Activated gamma-delta T cell treated with anti-CD3 and anti-CD28 coated beads, Interleukin-2, amount 50 U/mL, for 16 hours (primary cell): ENCODE results near the gene IL25.
A peak's percentile ranks its signal among the peaks of the same experiment; 100 is the strongest.
"Not testable (repeated sequence)": the region's sequence is repeated elsewhere in the genome, so short reads cannot be mapped to it uniquely, and the experiment has no call there.

Source experiments
- DNase-seq: peaks from one replicate; pipeline ENCODE4 v3.0.0-alpha.2; 2020; ENCODE audit warnings: low read depth

IL25 gene

DNA sequence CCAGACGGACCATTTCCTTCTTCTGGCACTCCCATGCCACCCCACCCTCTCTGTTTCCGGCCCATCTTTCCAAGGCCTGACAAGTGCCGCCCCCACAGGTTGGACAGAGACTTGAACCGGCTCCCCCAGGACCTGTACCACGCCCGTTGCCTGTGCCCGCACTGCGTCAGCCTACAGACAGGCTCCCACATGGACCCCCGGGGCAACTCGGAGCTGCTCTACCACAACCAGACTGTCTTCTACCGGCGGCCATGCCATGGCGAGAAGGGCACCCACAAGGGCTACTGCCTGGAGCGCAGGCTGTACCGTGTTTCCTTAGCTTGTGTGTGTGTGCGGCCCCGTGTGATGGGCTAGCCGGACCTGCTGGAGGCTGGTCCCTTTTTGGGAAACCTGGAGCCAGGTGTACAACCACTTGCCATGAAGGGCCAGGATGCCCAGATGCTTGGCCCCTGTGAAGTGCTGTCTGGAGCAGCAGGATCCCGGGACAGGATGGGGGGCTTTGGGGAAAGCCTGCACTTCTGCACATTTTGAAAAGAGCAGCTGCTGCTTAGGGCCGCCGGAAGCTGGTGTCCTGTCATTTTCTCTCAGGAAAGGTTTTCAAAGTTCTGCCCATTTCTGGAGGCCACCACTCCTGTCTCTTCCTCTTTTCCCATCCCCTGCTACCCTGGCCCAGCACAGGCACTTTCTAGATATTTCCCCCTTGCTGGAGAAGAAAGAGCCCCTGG is 3.1 kb downstream of the IL25 start:
- no peak for DNase-seq

DNA sequence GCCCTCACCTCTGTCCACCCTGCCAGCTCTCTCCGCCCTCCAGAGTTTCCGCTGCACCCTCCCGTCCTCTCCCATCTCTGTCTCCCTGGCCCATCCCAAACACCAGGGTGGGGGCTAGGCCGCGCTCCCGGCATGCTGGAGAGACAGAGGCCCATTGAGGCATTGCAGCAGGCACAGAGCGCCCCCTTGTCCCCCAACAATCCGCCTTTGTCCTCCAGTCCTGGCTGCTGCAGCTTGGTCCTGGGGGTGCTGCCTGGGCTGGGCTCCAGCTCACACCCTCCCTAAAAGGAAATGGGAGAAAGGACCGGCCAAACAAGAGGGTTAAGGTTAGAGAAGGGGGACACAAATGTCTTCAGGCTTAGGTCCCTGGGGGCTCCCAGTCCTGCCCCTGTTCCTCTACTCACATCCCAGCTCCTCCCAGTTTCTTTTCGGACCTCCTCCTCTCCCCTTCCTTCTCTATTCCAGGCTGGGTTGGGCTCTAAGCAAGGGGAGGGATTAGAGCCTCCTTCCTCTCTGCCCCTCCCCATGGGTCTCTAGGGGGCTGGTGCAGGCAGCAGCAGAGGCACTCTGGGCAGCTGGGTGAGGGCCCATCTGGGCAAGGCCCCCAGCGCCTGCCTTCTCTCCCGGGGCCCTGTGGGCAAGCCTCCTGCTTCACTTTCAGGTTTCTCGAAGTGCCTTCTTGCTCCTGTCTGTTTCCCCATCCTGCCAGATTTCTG is 4.0 kb downstream of the IL25 start, which contains the start of gene CMTM5:
Gene CMTM5, plus strand, starts transcription at position 565 of the 716 bp plus-strand sequence. CDS start 206 bp downstream, outside the sequence.
- no peak for DNase-seq

DNA sequence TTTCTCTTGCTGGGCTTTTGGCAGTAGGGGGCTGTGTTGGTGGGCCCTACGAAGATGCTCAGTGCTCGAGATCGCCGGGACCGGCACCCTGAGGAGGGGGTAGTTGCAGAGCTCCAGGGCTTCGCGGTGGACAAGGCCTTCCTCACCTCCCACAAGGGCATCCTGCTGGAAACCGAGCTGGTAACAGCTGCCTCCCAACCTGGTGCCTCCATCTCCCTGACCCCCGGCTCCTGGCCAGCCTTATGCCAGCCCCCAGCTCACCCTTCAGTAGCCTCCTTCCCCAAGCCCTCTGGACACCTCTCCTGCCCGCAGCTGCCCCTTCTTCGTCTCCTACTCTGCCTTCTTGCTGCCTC is 4.6 kb downstream of the IL25 start:
- DNase-seq = no peak

DNA sequence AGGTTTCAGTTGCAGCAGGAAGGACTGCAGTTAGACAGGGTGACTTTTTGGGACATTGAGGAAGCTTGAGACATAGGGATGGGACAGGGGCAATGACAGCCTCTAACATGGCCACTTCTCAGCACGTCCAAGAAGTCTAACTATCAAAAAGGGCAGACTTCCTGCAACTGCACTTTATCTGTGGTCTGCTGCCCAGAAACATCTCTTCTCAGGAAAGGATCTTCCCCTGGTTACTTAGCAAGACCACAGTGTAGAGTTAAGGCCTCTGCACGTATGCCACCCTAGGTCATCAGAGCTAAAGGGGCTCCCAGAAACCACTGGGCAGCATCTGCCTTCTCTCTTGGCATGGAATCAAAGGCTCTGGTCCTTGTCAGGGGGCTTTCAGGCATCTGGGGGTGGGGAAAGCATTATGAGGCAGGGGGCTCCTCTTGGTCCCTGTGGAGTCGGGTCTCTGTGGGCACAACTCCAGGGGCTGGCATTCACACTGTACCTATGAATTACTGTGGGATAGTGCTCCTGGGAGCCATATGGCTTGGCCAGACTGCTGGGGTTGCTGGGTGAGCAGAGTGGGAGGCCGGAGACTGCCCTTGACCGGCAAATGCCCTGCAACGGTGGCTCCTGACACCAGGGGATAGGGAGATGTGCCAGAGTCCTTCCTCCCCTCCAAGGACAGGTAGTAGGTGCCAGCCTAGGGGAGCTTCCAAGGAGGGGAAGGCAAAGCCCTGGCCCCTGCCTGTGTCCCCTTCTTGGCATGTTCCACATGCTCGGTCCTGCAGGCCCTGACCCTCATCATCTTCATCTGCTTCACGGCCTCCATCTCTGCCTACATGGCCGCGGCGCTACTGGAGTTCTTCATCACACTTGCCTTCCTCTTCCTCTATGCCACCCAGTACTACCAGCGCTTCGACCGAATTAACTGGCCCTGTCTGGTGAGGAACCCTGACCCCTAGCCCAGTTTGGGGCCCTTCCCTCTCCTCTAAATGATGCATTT is 5.3 kb downstream of the IL25 start:
- DNase-seq = no peak

DNA sequence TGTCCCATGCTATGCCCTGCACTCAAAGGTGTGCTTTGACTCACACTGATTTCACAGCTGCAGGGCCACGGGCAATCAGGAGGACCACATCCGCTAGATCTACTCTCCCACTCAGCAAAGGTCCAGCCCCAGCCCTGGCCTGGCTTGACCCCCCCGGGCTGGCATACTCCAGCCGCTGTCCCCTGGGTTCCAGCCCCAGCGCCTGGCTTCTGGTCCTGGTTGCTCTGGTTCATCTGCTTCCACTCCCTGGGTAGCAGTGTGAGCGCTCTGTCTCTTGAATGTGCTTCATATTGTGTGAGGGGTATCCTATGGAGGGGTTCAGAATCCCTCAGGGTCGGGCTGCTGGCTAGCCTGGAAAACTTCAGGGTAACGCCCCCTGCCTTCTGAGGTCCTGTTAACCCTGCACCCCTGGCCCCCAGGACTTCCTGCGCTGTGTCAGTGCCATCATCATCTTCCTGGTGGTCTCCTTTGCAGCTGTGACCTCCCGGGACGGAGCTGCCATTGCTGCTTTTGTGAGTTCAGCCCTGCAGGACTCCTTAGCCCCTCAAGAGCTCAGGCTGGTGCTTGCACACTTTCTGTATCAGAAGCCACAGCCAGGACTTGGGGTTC is 6.1 kb downstream of the IL25 start:
- DNase-seq = no peak

DNA sequence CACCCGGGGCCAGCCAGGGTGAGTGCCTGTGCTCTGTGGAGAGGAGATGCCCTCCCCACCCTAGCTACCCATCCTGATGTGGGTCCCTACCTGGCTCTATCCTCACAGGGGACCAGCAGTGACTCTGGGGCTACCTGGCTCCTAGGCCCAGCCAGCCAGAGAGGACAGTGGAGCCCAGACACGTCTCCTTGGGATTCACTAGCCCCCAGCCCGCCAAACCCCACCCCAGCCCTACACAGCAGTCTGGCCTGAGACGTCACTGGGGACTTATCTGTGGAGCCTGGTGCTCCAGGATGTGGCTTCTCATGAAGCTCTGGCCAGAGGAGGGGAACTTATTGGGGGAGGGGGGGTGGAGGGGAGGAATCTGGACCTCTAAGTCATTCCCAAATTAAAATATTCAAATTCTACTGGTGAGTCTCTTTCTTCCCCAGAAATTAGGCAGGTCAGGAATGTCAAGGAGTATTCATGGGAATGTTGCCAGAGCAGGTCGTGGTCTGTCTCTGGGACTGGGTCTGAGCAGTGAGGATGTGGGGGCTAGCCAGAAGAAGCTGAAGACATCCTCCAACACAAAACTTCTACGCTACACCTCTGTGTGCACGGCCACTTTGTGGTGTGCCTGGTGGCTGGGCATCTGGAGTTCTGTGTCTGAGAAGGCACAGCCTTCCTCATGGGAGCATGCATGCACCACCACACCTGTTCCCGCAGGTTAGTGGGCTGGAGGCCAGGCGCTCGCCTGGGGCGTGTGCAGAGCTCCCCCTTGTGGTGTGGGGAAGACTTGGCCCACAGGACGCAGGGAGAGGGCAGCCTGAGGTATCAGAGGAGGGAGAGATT is 7.0 kb downstream of the IL25 start:
- DNase-seq = peak; percentile 46

DNA sequence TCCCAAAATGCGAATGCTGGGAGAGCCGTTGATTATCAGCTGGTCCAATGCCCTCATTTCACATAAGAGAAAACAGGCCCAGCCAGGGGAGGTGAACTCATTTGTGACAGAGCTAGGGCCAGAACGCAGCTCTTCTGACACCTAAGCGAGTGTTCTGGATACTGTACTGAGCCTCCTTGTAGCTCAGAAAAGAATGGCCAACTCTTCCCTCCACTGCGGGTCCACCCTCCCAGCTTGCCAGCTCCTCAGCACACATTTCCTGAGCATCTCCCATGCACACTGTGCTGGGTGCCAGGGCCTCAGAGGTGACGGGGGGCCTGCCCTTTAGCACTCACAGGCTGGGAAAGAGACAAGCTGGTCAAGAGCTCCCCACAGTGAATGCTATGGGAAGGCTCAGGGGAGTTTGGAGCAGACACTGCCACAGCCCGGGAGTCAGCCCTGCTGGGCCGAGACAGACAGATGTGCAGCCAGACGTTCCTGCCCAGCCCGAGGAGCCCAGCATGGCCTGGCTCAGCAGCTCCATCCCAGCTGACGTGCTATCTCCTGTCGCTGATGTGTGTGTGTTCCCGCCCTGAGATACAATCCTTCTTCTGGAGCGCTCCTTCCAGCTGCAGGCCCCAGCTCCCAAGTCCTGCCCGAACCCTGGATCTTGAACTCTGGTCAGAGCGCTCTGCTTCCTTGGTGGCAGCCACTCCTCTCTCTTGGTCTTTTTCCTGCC is 7.7 kb downstream of the IL25 start:
- no peak for DNase-seq

DNA sequence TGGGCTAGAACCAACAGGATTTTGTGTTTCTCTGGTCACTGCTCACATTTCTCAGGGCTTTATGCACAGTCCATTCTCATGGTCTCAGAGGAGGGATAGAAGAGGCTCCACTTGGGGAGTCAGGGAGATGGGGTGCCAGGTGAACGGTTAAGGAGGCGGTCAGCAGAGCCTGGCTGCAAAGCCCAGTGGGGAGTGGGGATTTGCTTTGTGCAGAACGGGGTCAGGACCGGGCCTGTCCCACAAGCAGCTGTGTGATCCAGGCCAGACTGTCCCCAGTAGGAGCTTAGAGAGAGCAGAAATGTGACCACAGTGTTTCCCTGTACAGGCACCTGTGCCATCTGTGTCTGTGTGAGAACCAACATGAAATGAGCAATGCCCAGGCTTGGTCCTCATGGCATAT is 8.4 kb downstream of the IL25 start:
- DNase-seq = no peak

DNA sequence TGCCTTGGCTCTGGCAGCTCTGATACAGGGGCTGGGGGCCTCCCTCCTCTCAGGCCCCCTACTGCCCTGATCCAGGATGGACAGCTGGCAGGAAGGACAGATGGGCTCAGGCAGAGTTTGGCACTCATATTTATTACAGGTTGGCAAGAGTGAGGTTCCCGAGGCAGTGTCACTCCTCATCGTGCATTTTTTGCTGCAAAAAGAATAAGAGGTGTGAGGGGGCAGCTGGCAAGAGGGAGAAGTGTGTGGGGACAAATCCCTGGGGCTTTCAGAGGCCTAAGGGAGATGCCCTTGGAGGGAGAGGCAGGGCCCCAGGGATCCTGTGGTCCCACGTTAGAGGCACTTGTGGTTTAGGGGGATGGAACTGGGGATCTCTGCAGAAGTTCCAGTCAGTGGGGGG is 9.3 kb downstream of the IL25 start:
- DNase-seq = no peak

DNA sequence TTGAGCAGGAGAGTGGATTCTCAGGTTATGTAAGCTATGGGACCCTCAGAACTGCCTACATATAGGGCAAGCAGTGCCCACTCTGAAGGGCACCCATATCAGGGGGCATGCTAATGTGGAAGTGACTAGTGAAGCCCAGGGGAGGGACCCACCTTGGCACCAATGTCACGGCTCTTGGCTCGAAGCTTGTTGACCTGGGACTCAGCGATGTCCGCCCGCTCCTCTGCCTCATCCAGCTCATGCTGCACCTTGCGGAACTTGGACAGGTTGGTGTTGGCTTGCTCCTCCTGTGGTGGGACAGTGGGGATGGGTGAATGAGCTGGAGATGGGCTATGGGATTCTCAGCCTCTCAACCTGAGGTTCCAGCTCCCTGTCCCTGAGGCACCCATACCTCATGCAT is 9.7 kb downstream of the IL25 start:
- DNase-seq = no peak

DNA sequence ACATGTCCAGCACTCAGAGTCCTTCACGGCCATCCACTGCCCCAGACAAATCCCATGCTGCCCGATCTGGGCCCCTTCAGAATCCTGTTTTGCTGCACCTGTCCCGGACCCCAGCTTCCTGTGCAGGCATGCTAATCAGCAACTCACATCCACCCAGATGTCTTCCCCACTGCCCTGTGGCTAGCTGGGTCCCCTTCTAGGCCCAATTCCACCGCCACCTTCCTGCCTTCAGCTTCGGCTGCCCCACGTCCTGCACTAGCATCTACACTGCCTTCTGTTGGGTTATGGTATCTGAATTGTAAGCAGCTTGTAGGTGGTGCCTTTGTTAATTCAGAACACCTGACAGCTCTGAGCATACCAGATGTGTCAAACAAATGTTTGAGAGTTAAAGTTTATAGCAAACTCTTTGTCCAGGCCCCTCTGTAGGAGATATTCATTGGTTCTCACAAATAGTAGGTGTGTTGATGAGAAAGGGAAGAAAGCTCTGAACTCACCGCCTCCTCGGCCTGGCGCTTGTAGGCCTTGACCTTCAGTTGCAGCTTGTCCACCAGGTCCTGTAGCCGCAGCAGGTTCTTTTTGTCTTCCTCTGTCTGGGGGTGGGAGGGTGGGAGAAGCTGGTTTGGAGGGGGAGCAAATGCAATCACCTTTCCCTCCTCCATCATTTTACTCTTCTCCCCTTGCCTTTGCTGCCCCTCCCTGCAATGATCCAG is 10.3 kb downstream of the IL25 start:
- DNase-seq = no peak

DNA sequence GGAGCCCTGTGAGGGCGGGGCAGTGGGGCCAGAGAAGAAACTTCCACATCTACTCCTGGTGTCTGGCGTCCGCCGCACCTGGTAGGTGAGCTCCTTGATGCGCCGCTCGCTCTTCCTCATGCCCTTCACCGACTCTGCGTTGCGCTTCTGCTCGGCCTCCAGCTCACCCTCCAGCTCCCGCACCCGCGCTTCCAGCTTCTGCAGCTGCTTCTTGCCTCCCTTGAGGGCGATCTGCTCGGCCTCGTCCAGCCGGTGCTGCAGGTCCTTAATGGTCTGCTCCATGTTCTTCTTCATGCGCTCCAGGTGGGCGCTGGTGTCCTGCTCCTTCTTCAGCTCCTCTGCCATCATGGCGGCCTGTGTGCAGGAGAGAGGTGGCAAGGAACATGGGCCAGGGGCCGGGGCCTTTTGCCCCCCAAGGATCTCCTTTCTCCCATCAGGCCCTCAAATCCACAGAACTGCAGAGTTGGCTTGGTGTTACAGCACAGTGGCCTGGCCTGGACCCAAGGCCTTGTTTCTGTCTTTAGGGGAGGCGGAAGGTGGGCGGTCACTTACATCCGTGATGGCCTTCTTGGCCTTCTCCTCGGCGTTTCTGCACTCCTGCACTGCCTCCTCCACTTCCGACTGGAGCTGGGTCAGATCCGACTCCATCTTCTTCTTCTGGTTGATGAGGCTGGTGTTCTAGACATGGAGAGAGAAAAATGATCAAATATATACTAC is 11.9 kb downstream of the IL25 start:
- no peak for DNase-seq

DNA sequence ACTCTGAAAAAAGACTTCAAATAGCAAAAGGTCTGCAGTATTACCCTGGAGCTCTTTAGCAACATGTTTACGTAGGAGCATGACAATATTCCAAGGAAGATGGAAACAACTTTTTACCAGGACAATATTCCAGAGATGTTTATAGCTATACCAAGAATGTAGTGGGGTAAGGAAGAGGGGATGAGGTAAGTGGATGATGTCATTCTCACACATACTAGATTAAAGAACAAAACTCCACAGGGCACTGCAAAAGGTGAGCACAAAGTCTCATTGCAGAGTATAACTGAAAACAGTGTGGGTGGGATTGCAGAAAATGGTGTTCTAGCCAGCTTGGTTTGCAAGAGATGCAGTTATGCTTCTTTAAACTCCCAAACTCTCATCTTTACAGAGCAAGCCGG is 12.6 kb downstream of the IL25 start:
- DNase-seq = no peak

DNA sequence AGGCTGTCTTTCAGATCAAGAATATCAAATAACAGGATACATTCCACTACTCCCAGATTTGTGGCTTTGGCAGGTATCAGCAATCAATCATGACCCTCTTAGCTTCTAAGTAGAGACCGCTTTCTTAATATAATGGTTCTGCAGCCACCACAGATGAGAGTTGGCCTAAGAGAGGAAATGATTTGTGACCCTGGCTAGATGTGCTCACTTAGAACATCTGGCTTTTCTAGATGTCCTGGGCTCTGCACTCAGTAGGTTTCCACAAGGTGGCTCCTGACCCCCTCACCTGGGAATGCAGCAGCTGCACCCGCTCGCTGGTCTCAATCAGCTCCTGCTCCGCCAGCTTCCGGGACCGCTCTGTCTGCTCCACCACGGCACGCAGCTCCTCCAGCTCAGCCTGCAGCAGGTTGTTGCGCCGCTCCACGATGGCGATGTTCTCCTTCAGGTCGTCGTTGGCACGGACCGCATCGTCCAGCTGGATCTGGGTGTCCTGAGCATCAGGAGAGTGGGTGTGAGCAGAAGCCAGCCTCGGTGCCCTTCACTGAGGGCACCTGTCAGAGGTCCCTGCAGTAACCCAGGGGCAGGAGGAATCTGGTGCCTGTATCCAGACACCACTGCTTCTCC is 13.1 kb downstream of the IL25 start:
- no peak for DNase-seq

DNA sequence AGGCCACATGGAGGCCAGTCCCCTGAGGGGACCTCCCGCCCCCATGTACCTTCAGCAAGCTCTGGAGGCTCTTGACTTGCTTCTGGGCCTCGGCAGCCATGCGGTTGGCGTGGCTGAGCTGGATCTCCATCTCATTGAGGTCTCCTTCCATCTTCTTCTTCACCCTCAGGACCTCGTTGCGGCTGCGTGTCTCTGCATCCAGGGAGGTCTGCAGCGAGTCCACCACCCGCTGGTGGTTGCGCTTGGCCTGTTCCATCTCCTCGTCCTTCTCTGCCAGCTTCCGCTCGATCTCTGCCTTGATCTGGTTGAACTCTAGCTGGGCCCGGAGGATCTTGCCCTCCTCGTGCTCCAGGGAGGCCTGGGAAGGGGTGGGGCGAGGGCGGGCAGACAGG is 13.7 kb downstream of the IL25 start:
- not testable (repeated sequence) for DNase-seq

DNA sequence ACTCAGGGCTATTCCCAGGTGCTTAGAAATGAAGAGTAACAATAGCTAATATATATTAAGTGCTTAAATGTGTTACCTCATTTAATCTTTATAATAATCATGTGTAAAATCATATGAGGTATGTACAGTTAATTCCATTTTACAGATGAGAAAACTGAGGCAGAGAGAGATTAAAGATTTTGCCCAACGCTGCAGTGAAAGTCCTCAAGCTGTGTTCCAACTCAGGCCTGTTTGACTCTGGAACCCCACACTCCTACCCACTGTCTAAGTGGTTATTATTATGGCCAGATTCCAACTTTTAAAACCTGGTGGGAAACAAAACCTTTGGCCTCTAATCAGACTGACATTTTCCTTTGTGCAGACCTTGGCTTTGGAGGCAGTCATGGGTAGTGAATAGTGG is 14.4 kb downstream of the IL25 start:
- no peak for DNase-seq

DNA sequence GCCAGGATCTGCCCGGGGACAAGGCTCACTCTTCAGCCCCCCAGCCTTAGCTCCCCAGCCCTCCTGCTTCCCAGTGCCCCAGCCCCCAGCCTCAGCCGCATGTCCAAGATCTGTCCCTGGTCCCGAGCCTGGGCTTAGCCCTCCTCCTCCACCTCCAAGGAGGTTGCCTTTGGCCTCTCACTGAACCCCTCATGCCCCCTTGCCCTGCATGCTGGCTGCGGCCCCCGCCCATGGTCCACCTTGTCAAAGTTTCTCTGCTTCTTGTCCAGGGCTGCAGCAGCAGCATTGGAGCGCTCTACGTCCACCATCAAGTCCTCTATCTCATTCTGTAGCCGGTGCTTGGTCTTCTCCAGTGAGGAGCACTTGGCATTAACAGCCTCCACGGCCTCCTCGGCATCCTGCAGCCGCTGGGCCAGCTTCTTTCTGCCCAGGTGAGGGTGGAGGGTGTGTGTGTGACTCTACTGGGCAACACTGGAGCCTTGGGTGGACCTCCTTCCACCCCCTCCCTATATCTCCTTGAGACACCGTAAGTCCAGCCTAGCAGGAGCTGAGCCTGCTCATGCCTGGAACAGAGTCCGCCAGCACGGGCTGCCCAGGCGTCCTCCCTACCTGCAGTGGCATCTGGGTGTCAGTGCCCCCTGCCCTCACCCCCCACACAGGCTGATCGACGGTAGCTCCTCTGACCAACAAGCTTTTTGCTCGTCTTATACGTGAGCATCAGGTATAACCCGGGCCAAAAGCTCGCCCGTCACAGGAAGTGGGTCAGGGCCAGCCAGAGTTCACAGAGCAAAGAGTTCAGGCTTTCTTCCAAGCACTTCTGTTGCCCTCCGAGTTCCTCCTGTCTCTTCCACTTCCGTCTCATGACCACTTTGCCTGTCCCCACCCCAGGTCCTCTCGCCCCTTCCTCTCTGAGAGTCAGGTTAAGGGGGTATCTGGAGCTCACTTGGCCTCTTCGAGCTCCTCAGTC is 15.6 kb downstream of the IL25 start:
- no peak for DNase-seq

DNA sequence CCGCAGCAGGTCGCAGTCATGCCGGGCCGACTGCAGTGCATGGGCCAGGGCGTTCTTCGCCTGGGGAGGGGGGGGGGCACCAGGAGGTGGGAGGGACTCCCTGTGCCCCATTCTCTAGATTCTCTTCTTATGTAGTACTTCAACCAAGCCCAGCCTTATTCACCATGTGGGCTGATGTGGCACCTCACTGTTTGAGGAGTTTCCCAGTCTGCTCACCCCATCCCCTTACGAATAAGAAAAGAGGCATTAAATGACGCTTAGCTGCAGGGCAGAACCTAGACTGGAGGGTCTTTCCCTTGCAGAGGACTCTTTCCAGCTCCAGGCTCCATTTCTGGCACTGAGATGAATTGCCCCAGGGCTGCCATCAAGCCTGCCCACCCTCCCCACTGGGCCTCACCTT is 16.4 kb downstream of the IL25 start:
- no peak for DNase-seq
